Measurements from ENCODE around the gene RFX4. TPM values are rescaled to one million over a fixed set of nuclear protein-coding genes. Genes with fewer than 3 reads are reported as not detected.

The RFX4 gene
- polyA plus RNA-seq, 2 of the 4 experiments (the other 2 are of a cell fraction): not detected

- DNase-seq (ENCODE audit: low read depth in 1 of 2, low spot score in 1 of 2): no peak
- FAIRE-seq: no peak
- CTCF ChIA-PET: no interaction called here
- TF ChIP-seq ZC3H11A (IDR thresholded peaks at IDR 0.05) (no peak), RFX5 (IDR thresholded peaks at IDR 0.05) (no peak), RCOR1 (IDR thresholded peaks at IDR 0.05; ENCODE audit: low read depth, low read length) (no peak), NFE2L2 (conservative IDR thresholded peaks at IDR 0.05; ENCODE audit: low read length) (no peak), ZFP36 (IDR thresholded peaks at IDR 0.05; ENCODE audit: borderline replicate concordance, partially characterized antibody) (no peak), MAX (IDR thresholded peaks at IDR 0.05) (no peak), CEBPB (IDR thresholded peaks at IDR 0.05) (no peak), HOXB13 (CRISPR knock-in tag; IDR thresholded peaks at IDR 0.05; ENCODE audit: low read depth) (no peak), CBX8 (IDR thresholded peaks at IDR 0.05) (no peak), ESRRA (IDR thresholded peaks at IDR 0.05; ENCODE audit: borderline replicate concordance, low read length) (no peak), JUN (IDR thresholded peaks at IDR 0.05) (no peak), FOXS1 (CRISPR knock-in tag; IDR thresholded peaks at IDR 0.05) (no peak), CTCF (IDR thresholded peaks at IDR 0.05) (no peak)
- Histone ChIP-seq H3K4me1 (no peaks in the 10 kb centered on the region), H3K4me3 (no peak overlapping the region), H3K4me2 (no peak overlapping the region), H3K9me3 (no peaks in the 10 kb centered on the region), H3K27ac (no peak overlapping the region)
- POLR2A ChIA-PET: no interaction called here
- WGBS (ENCODE audit: missing lambda C conversion rate): 13% methylated on average over 3 of the region's 3 CpGs
- ATAC-seq: no peak
Observed at GRCh38 chr12:106670131-106670530, 87.3 kb downstream of the RFX4 start.

- TF ChIP-seq CEBPB (IDR thresholded peaks at IDR 0.05) (no peak), CTCF (IDR thresholded peaks at IDR 0.05) (no peak), ZSCAN20 (CRISPR knock-in tag; IDR thresholded peaks at IDR 0.05) (no peak), RNF2 (IDR thresholded peaks at IDR 0.05; ENCODE audit: borderline replicate concordance, low read depth) (no peak), HOXB5 (CRISPR knock-in tag; IDR thresholded peaks at IDR 0.05) (no peak), ZFP36 (IDR thresholded peaks at IDR 0.05; ENCODE audit: borderline replicate concordance, partially characterized antibody) (no peak), POLR2AphosphoS2 (conservative IDR thresholded peaks at IDR 0.05; ENCODE audit: low read length) (no peak), ESRRA (IDR thresholded peaks at IDR 0.05; ENCODE audit: borderline replicate concordance, low read length) (no peak), KDM5A (IDR thresholded peaks at IDR 0.05) (no peak)
- no peak overlapping the region for H3K4me2 ChIP-seq
- no peak for ATAC-seq
- POLR2A ChIA-PET: no interaction called here
- H3K4me3 ChIP-seq: no peak overlapping the region
- H3K27ac ChIP-seq: no peak overlapping the region
- H3K4me1 ChIP-seq: no peaks in the 10 kb centered on the region
- WGBS (ENCODE audit: missing lambda C conversion rate): 24% methylated on average over 6 of the region's 6 CpGs
- no peak for FAIRE-seq
- H3K9me3 ChIP-seq: no peaks in the 10 kb centered on the region
- no peak for DNase-seq (ENCODE audit: low read depth in 1 of 2, low spot score in 1 of 2)
- CTCF ChIA-PET: interaction anchor here (0.8 kb wide), 1 partner anchor 13 kb away, joined by 5 read pairs; no protein-coding TSS in a partner anchor
Observed at GRCh38 chr12:106671840-106672239, 89.0 kb downstream of the RFX4 start.

- POLR2A ChIA-PET: no interaction called here
- no peaks in the 10 kb centered on the region for H3K4me1 ChIP-seq
- no peak for TF ChIP-seq ATOH8 (CRISPR knock-in tag; IDR thresholded peaks at IDR 0.05; ENCODE audit: low read depth)
- TF ChIP-seq REST (IDR thresholded peaks at IDR 0.05): no peak
- TF ChIP-seq HEYL (CRISPR knock-in tag; IDR thresholded peaks at IDR 0.05): no peak
- ATAC-seq (no peak), FAIRE-seq (no peak), DNase-seq (ENCODE audit: low read depth in 1 of 2, low spot score in 1 of 2) (no peak)
- no peak overlapping the region for H3K4me2 ChIP-seq
- H3K27ac ChIP-seq: no peak overlapping the region
- no peak overlapping the region for H3K4me3 ChIP-seq
- CTCF ChIA-PET: interaction anchor here (0.8 kb wide), 1 partner anchor 14 kb away, joined by 5 read pairs; no protein-coding TSS in a partner anchor
- WGBS (ENCODE audit: missing lambda C conversion rate): 47% methylated on average over 8 of the region's 8 CpGs
- no peaks in the 10 kb centered on the region for H3K9me3 ChIP-seq
Observed at GRCh38 chr12:106672314-106673025, 89.7 kb downstream of the RFX4 start.

Measured in A549 (cell line).